Gastroesophageal sphincter (tissue), 4 donors: ENCODE data around the gene KRTAP10-9. TPM values are rescaled to one million over a fixed set of nuclear protein-coding genes. Genes with fewer than 3 reads are reported as not detected.

Experiments used
- ATAC-seq: fragments of 150-250 bp; one replicate; pipeline ENCODE4 v1.9.1; 2016; ENCODE audit warnings: mild to moderate bottlenecking, moderate library complexity
- H3K27ac ChIP-seq, 4 donors: fragments of 200-600 bp; sonication (generic) in 3 of 4; 1 replicate in 3 of 4; 2 replicates in 1 of 4; pipeline ENCODE4 v1.5.1; 2016 to 2019
- H3K27me3 ChIP-seq: fragments of 200-600 bp; sonication (generic); one replicate; pipeline ENCODE4 v1.5.1; 2019
- H3K36me3 ChIP-seq, 2 donors: fragments of 200-600 bp; sonication (generic); one replicate each; pipeline ENCODE4 v1.5.1; 2019; ENCODE audit warnings: control low read depth in 1 of 2
- H3K4me1 ChIP-seq, 3 donors: fragments of 200-600 bp; sonication (generic); 1 replicate in 2 of 3; 2 replicates in 1 of 3; pipeline ENCODE4 v1.5.1; 2016 to 2019; ENCODE audit warnings: control low read depth in 2 of 3
- H3K4me3 ChIP-seq, 2 donors: fragments of 200-600 bp; sonication (generic); one replicate each; pipeline ENCODE4 v1.5.1; 2019; ENCODE audit warnings: mild to moderate bottlenecking in 1 of 2, moderate library complexity in 1 of 2
- H3K9me3 ChIP-seq, 3 donors: fragments of 200-600 bp; sonication (generic); one replicate each; pipeline ENCODE4 v1.5.1; 2017 to 2019; ENCODE audit warnings: control low read depth in 2 of 3
- EP300 ChIP-seq: sonication (generic); formaldehyde crosslinking; IDR thresholded peaks from one replicate; pipeline ENCODE4 v1.6.1; 2017; ENCODE audit warnings: antibody characterized with exemption, mild to moderate bottlenecking
- POLR2A ChIP-seq, 2 donors: fragments of 450-650 bp; IDR thresholded peaks; one replicate each; pipeline ENCODE4 v1.6.1; 2017; ENCODE audit warnings: antibody characterized with exemption in 2 of 2, mild to moderate bottlenecking in 2 of 2, moderate library complexity in 1 of 2
- POLR2AphosphoS5 ChIP-seq: sonication (generic); formaldehyde crosslinking; IDR thresholded peaks from one replicate; pipeline ENCODE4 v1.6.1; 2017; ENCODE audit warnings: antibody characterized with exemption
- WGBS, 2 donors: methylation state at CpG; one replicate each; pipeline ENCODE4 v1.1.5; 2018; ENCODE audit warnings: low coverage in 1 of 2; 5-methylcytosine and 5-hydroxymethylcytosine counted together
- total RNA-seq, 4 donors: library from RNA; depleted of rRNA; stranded (reverse); fragments of >200 nt; gene quantifications; one replicate each; pipeline ENCODE4 v1.1.0, GENCODE V29; 2016
- TF ChIP-seq, protein P1 (sequence below), 4 experiments: fragments of 200-600 bp in 2 of 4; fragments of 450-650 bp in 2 of 4; sonication (generic) in 1 of 4; IDR thresholded peaks; one replicate each; pipeline ENCODE4 v1.5.1; 2017 to 2019; ENCODE audit warnings: antibody characterized with exemption in 4 of 4, mild to moderate bottlenecking in 2 of 4, moderate library complexity in 2 of 4

KRTAP10-9 gene
- total RNA-seq, 4 donors from 2014 or later = not detected

DNA sequence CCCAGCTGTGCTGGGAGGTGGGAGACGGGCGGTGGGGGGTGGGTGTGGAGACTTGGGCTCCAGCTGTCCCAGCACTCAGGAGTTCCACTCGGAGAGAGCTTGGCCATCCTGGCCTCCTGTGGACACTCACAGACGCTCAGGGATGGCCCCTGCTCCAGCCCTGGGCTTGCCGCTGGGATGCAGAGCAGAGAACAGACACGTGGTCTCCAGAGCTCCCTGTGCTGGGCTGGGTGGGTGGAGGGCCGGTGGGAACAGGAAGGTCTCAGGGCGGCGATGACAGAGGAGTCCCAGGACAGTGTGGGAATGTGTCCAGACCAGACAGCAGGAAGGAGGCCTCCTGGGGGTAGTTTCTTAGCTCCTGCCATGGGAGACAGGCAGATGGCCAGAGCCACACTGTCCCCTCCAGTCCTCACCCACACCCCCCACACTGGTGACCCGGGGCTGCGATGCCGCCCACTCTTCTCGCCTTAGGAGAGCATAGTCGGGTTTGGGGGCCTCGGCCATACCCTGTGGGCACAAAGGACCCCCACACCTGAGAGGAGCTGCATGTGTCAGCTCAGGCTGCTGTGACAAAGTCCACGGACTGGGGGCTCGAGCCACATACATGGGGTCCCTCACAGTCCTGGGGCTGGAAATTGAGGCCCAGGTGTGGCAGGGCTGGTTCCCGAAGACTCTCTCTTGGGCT, 2.0 kb downstream of the KRTAP10-9 start:
- peaks cover 0 to 57% (median 0%) of the 10 kb centered on the region in 3 donors for H3K9me3 ChIP-seq
- no CpG with 5 or more reads among the region's 18 CpGs for WGBS, 2 donors
- ATAC-seq = no peak
- no peaks in the 10 kb centered on the region for H3K36me3 ChIP-seq
- TF ChIP-seq POLR2A (IDR thresholded peaks at IDR 0.05) = no peak
- TF ChIP-seq EP300 = no peak
- TF ChIP-seq, protein P1, sequence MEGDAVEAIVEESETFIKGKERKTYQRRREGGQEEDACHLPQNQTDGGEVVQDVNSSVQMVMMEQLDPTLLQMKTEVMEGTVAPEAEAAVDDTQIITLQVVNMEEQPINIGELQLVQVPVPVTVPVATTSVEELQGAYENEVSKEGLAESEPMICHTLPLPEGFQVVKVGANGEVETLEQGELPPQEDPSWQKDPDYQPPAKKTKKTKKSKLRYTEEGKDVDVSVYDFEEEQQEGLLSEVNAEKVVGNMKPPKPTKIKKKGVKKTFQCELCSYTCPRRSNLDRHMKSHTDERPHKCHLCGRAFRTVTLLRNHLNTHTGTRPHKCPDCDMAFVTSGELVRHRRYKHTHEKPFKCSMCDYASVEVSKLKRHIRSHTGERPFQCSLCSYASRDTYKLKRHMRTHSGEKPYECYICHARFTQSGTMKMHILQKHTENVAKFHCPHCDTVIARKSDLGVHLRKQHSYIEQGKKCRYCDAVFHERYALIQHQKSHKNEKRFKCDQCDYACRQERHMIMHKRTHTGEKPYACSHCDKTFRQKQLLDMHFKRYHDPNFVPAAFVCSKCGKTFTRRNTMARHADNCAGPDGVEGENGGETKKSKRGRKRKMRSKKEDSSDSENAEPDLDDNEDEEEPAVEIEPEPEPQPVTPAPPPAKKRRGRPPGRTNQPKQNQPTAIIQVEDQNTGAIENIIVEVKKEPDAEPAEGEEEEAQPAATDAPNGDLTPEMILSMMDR (IDR thresholded peaks at IDR 0.05) = no peak
- TF ChIP-seq POLR2AphosphoS5 = no peak
- no peak overlapping the region for H3K4me3 ChIP-seq
- peaks cover 39% of the 10 kb centered on the region for H3K27me3 ChIP-seq
- H3K4me1 ChIP-seq = no peaks in the 10 kb centered on the region
- H3K27ac ChIP-seq = no peak overlapping the region

DNA sequence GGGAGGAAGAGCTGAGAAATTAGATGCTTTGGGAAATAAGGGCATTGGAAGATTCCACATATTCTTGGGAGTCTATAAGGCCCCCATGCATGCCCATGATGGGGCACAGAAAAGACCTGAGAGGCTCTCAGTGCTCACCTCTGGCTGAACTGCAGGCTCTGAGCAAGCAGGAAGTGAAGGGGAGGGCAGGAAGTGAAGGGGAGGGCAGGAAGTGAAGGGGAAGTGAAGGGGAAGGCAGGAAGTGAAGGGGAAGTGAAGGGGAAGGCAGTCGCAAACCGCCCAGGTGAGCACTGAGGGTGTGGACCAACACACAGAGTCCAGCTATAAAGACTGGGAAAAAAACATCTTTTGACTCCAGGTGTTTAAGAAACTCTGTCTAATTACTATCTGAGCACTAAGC, 3.5 kb downstream of the KRTAP10-9 start:
- Histone ChIP-seq H3K36me3 (no peaks in the 10 kb centered on the region), H3K27me3 (peaks cover 39% of the 10 kb centered on the region), H3K27ac (no peak overlapping the region), H3K4me3 (no peak overlapping the region), H3K4me1 (no peaks in the 10 kb centered on the region), H3K9me3 (peaks cover 0 to 45% (median 0%) of the 10 kb centered on the region in 3 donors)
- TF ChIP-seq, protein P1 (IDR thresholded peaks at IDR 0.05) = no peak
- TF ChIP-seq EP300 = no peak
- no peak for TF ChIP-seq POLR2A (IDR thresholded peaks at IDR 0.05)
- no peak for TF ChIP-seq POLR2AphosphoS5
- 60% methylated on average over 2 of the region's 2 CpGs; no CpG with 5 or more reads in 1 of the 2 donors for WGBS, 2 donors
- ATAC-seq = no peak

DNA sequence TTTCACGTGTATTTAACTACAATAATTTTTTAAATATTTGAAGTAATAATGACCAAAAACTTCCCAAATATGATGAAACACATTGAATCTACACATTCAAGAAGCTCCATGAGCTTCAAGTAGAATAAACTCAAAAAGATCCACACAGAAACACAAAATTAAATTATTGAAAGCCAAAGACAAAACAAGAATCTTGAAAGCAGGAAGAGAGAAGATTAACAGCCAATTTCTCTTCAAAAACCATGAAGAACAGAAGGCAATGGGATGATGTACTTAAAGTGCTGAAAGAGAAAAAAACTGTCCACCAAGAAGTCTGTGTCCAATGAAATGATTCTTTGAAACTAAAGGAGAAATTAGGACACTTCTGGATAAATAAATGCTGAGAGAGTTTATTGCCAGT, 5.2 kb downstream of the KRTAP10-9 start:
- no peak for TF ChIP-seq EP300
- TF ChIP-seq, protein P1 (IDR thresholded peaks at IDR 0.05) = no peak
- TF ChIP-seq POLR2AphosphoS5 = no peak
- no peak for TF ChIP-seq POLR2A (IDR thresholded peaks at IDR 0.05)
- Histone ChIP-seq H3K36me3 (no peaks in the 10 kb centered on the region), H3K4me3 (no peak overlapping the region), H3K27ac (no peak overlapping the region), H3K27me3 (peaks cover 37% of the 10 kb centered on the region), H3K9me3 (peaks cover 0 to 45% (median 0%) of the 10 kb centered on the region in 3 donors), H3K4me1 (no peaks in the 10 kb centered on the region)
- no peak for ATAC-seq
- 63 to 72% methylated on average over 1 of the region's 1 CpG for WGBS, 2 donors

DNA sequence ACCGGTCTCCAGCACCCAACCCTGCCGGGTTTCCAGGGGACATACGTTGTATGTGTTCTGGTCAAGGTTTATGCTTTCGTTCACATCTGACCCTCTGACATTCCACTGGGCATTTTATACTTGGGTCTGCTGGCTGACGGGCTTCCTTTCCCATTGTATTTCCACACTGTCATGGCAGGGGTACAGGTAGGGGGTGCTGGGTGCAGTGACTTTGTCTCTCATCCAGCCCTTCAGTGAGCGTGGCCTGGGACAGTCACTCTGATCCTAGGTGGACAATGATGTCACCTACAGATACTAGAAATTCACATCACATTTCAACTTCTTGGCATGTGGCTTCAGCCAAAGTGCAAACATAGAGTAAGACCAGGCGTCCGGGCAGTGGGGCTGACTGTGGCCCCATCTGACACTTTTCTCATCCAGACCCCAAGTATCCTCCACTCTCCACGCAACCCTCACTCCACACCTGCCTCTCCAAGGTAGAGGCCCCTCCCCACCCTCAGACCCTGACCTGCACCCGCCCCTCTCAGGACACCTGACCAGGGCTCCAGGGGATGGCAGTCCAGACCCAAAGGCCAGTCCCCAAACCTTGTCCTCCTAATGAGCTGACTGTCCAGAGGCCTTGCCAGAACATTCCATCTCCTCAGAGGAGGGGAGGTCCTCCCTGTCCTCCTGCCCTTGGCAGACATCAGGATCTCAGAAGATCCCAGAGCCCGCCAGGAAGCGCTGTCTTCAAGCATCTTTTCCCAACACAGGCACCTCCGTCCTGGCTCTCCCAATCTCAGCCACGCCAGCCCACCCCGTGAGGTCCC, 9.5 kb downstream of the KRTAP10-9 start:
- H3K27ac ChIP-seq = no peak overlapping the region
- TF ChIP-seq, protein P1 (IDR thresholded peaks at IDR 0.05) = no peak
- no peak for TF ChIP-seq POLR2A (IDR thresholded peaks at IDR 0.05)
- TF ChIP-seq EP300 = no peak
- no peak for TF ChIP-seq POLR2AphosphoS5
- H3K27me3 ChIP-seq = peaks cover 52% of the 10 kb centered on the region
- peaks cover 0 to 35% (median 0%) of the 10 kb centered on the region in 3 donors for H3K9me3 ChIP-seq
- no peaks in the 10 kb centered on the region for H3K4me1 ChIP-seq
- H3K4me3 ChIP-seq = no peak overlapping the region
- no peaks in the 10 kb centered on the region for H3K36me3 ChIP-seq
- 79% methylated on average over 5 of the region's 15 CpGs; no CpG with 5 or more reads in 1 of the 2 donors for WGBS, 2 donors
- ATAC-seq = no peak
